ENCODE measurements around the gene HS3ST4. TPM values are rescaled to one million over a fixed set of nuclear protein-coding genes. Genes with fewer than 3 reads are reported as not detected.

The HS3ST4 gene
- total RNA-seq, 1 donor, result not detected

- H3K4me3 ChIP-seq (ENCODE audit: insufficient read depth, low read length), result no peak overlapping the region
Measured at GRCh38 chr16:25868706-25869370, 177.1 kb downstream of the HS3ST4 start.

GRCh38 chr16:25872369-25873070 is 180.8 kb downstream of the HS3ST4 start:
- Histone ChIP-seq H3K4me3 (ENCODE audit: insufficient read depth, low read length) (no peak overlapping the region), H4K20me1 (ENCODE audit: insufficient read depth, low read length) (no peaks in the 10 kb centered on the region), H3K27me3 (ENCODE audit: insufficient read depth, low read length) (no peaks in the 10 kb centered on the region), H3K4me2 (ENCODE audit: insufficient read depth, low read length) (no peak overlapping the region), H3K27ac (ENCODE audit: low read depth, low read length) (no peak overlapping the region), H2AFZ (ENCODE audit: low read length) (no peak overlapping the region), H3K36me3 (ENCODE audit: insufficient read depth, low read length) (no peaks in the 10 kb centered on the region), H3K4me1 (ENCODE audit: insufficient read depth, low read length) (no peaks in the 10 kb centered on the region), H3K9me3 (ENCODE audit: low read depth, low read length) (no peaks in the 10 kb centered on the region), H3K79me2 (ENCODE audit: insufficient read depth, low read length) (no peaks in the 10 kb centered on the region)
- no peak for DNase-seq (ENCODE audit: insufficient read length, low spot score, missing footprints)
- TF ChIP-seq CTCF (IDR thresholded peaks at IDR 0.05; ENCODE audit: extremely low read depth, low read depth, low read length), result no peak

More at GRCh38 chr16:25868706-25869370, 177.1 kb downstream of the HS3ST4 start:
- Histone ChIP-seq H3K9me3 (ENCODE audit: low read depth, low read length) (no peaks in the 10 kb centered on the region), H3K4me2 (ENCODE audit: insufficient read depth, low read length) (no peak overlapping the region), H3K27ac (ENCODE audit: low read depth, low read length) (no peak overlapping the region), H3K36me3 (ENCODE audit: insufficient read depth, low read length) (no peaks in the 10 kb centered on the region), H3K4me1 (ENCODE audit: insufficient read depth, low read length) (no peaks in the 10 kb centered on the region), H2AFZ (ENCODE audit: low read length) (no peak overlapping the region), H4K20me1 (ENCODE audit: insufficient read depth, low read length) (no peaks in the 10 kb centered on the region), H3K79me2 (ENCODE audit: insufficient read depth, low read length) (no peaks in the 10 kb centered on the region), H3K27me3 (ENCODE audit: insufficient read depth, low read length) (no peaks in the 10 kb centered on the region)
- DNase-seq (ENCODE audit: insufficient read length, low spot score, missing footprints), result no peak
- no peak for TF ChIP-seq CTCF (IDR thresholded peaks at IDR 0.05; ENCODE audit: extremely low read depth, low read depth, low read length)

- Histone ChIP-seq H3K79me2 (ENCODE audit: insufficient read depth, low read length) (no peaks in the 10 kb centered on the region), H3K4me3 (ENCODE audit: insufficient read depth, low read length) (no peak overlapping the region), H3K4me1 (ENCODE audit: insufficient read depth, low read length) (no peaks in the 10 kb centered on the region), H3K4me2 (ENCODE audit: insufficient read depth, low read length) (no peak overlapping the region), H3K27ac (ENCODE audit: low read depth, low read length) (no peak overlapping the region), H3K27me3 (ENCODE audit: insufficient read depth, low read length) (no peaks in the 10 kb centered on the region), H3K9me3 (ENCODE audit: low read depth, low read length) (no peaks in the 10 kb centered on the region), H2AFZ (ENCODE audit: low read length) (no peak overlapping the region), H4K20me1 (ENCODE audit: insufficient read depth, low read length) (no peaks in the 10 kb centered on the region), H3K36me3 (ENCODE audit: insufficient read depth, low read length) (no peaks in the 10 kb centered on the region)
- DNase-seq (ENCODE audit: insufficient read length, low spot score, missing footprints), result no peak
- TF ChIP-seq CTCF (IDR thresholded peaks at IDR 0.05; ENCODE audit: extremely low read depth, low read depth, low read length), result no peak
Measured at GRCh38 chr16:25874196-25874595, 182.4 kb downstream of the HS3ST4 start.

GRCh38 chr16:25875956-25876598 is 184.3 kb downstream of the HS3ST4 start:
- Histone ChIP-seq H3K9me3 (ENCODE audit: low read depth, low read length) (no peaks in the 10 kb centered on the region), H3K4me1 (ENCODE audit: insufficient read depth, low read length) (no peaks in the 10 kb centered on the region), H3K27ac (ENCODE audit: low read depth, low read length) (no peak overlapping the region), H4K20me1 (ENCODE audit: insufficient read depth, low read length) (no peaks in the 10 kb centered on the region), H3K4me2 (ENCODE audit: insufficient read depth, low read length) (no peak overlapping the region), H3K4me3 (ENCODE audit: insufficient read depth, low read length) (no peak overlapping the region), H2AFZ (ENCODE audit: low read length) (no peak overlapping the region), H3K27me3 (ENCODE audit: insufficient read depth, low read length) (no peaks in the 10 kb centered on the region), H3K36me3 (ENCODE audit: insufficient read depth, low read length) (no peaks in the 10 kb centered on the region), H3K79me2 (ENCODE audit: insufficient read depth, low read length) (no peaks in the 10 kb centered on the region)
- DNase-seq (ENCODE audit: insufficient read length, low spot score, missing footprints), result no peak
- TF ChIP-seq CTCF (IDR thresholded peaks at IDR 0.05; ENCODE audit: extremely low read depth, low read depth, low read length), result no peak

All from osteoblast (primary cell).